PFSK-1 (cell line): Measurements from ENCODE around the gene AMPD2.

Experiments used
- FOXP2 ChIP-seq: optimal IDR thresholded peaks from 2 replicates; pipeline ENCODE3; 2011; ENCODE audit warnings: borderline replicate concordance, control low read depth, inconsistent platforms; ENCODE audit not compliant: insufficient read depth; ENCODE audit errors: extremely low read length, extremely low read depth
- POLR2AphosphoS5 ChIP-seq: IDR thresholded peaks from 2 replicates; pipeline ENCODE4 v1.6.1; 2012; ENCODE audit warnings: low read depth, mild to moderate bottlenecking, control low read depth, low read length, moderate library complexity
- REST ChIP-seq, 2 experiments: IDR thresholded peaks; 2 replicates each; pipeline versions ENCODE4 v1.6.1 to v1.8.0; 2011 to 2012; ENCODE audit warnings: low read depth in 2 of 2, low read length in 2 of 2, control low read depth in 1 of 2, inconsistent platforms in 1 of 2, mild to moderate bottlenecking in 1 of 2, moderate library complexity in 1 of 2; ENCODE audit not compliant: insufficient read depth in 1 of 2
- SIN3A ChIP-seq: IDR thresholded peaks from 2 replicates; pipeline ENCODE4 v1.6.1; 2012; ENCODE audit warnings: mild to moderate bottlenecking, low read length, moderate library complexity, borderline replicate concordance; ENCODE audit not compliant: insufficient read depth
- TAF1 ChIP-seq: IDR thresholded peaks from 2 replicates; pipeline ENCODE4 v1.6.1; 2012; ENCODE audit warnings: low read length, control low read depth, borderline replicate concordance; ENCODE audit not compliant: insufficient read depth

The AMPD2 gene

GRCh38 chr1:109632671-109633346, 13.2 kb downstream of the AMPD2 start:
- TF ChIP-seq POLR2AphosphoS5 = no peak
- TF ChIP-seq REST (IDR thresholded peaks at IDR 0.05; ENCODE audit: insufficient read depth in 1 of 2, low read depth in 2 of 2, low read length in 2 of 2) = no peak
- TF ChIP-seq SIN3A = no peak
- no peak for TF ChIP-seq FOXP2

- no peak for TF ChIP-seq POLR2AphosphoS5
- no peak for TF ChIP-seq SIN3A
- TF ChIP-seq FOXP2 = no peak
- no peak for TF ChIP-seq REST (IDR thresholded peaks at IDR 0.05; ENCODE audit: insufficient read depth in 1 of 2, low read depth in 2 of 2, low read length in 2 of 2)
- no peak for TF ChIP-seq TAF1
Observed at GRCh38 chr1:109634292-109634691, 14.7 kb downstream of the AMPD2 start.

- no peak for TF ChIP-seq FOXP2
- no peak for TF ChIP-seq SIN3A
- TF ChIP-seq REST (IDR thresholded peaks at IDR 0.05; ENCODE audit: insufficient read depth in 1 of 2, low read depth in 2 of 2, low read length in 2 of 2) = no peak
- no peak for TF ChIP-seq POLR2AphosphoS5
Observed at GRCh38 chr1:109634771-109635750, 15.4 kb downstream of the AMPD2 start.

DNA sequence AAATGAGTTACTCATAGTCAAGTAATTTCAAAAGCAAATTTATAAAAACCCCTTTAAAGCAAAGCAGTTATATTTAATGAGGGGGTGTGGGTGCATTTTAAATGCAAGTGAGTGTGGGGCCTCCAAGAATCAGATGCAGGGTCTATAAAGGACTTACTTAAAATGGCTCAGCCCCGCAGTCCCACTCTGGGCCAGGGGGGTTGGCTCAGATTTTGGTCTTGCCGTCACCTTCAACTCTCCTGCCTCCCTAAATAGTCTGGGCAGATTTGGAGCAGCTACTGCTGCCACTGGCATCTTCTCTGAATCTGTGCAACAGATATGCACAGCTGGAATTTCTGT, 16.2 kb downstream of the AMPD2 start:
- no peak for TF ChIP-seq REST (IDR thresholded peaks at IDR 0.05; ENCODE audit: insufficient read depth in 1 of 2, low read depth in 2 of 2, low read length in 2 of 2)
- no peak for TF ChIP-seq FOXP2
- no peak for TF ChIP-seq POLR2AphosphoS5
- no peak for TF ChIP-seq SIN3A
- no peak for TF ChIP-seq TAF1
